OCI-LY3 (cell line): ENCODE results near the gene HOXA5.

ENCODE experiments used
- CTCF ChIP-seq: fragments of 200-600, 300-600 bp; sonication (generic); IDR thresholded peaks from 2 replicates; pipeline ENCODE4 v1.5.1; 2014; ENCODE audit warnings: antibody characterized with exemption, low read length, low read depth
- EZH2phosphoT487 ChIP-seq: fragments of 200-600 bp; shearing (Covaris generic); IDR thresholded peaks from 2 replicates; pipeline ENCODE4 v1.6.1; 2018; ENCODE audit warnings: antibody characterized with exemption, mixed run types, low read depth

DNA sequence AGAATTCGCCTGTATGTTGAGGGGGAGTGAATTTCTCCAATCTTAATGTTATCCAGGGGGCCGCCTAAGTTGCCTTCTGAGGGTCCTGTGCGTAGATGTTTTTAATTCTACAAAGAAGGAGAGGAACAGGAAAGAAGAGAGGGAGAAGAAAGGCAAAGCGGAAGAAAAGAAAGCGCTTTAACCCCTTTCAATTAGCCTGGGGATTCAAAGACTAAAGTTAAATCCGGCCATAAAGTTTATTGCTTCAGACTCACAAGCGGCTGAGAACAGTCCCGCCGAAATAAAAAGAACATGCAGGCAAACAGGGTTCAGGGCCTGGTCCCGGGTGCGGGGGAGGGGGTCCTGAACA is 4.5 kb downstream of the HOXA5 start:
- TF ChIP-seq CTCF (no peak), EZH2phosphoT487 (no peak)
